GM19043 (cell line): ENCODE data around the gene TAF1C.

Source experiments
- ATAC-seq: cut with Tn5 transposase; IDR thresholded peaks from one replicate; pipeline ENCODE4 v1.9.1; 2021; ENCODE audit warnings: low read depth; ENCODE audit not compliant: unreplicated experiment

TAF1C gene

DNA sequence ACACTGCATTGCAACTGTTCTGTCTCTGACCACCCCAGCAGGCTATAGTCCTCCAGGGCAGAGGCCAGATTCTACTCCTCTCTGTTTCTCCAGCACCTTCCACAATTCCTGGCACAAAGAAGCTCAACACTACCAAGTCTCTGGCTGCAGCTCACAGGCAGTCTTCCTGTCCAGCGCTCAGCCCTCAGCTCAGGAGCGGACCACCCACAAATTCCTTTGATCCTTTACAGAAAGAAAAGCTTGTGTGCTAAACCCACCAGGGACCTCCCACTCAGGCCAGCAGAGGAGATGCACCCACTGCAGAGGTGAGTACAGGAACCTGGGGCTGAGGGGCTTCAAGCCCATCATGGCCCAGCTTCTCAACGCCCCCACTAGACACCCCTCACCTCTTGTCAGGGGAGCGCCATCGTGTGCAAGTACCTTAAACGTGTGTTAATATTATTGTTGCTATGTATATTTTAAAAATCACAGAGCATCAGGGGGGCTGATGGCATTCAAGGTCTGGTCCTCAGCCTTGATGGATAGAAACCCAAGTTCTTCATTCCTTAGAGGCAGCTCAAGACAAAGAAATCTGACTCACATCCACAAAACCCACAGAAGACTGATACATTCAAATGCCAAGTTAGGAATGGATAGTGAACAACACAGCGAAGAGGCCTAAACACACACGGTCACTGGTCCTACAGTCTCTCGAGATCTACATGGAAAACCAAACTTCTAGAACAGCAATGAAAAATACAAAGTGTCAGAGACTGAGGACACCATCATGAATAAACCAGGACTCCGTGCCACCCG lies 50.3 kb downstream of the TAF1C start:
- no peak for ATAC-seq

GRCh38 chr16:84132527-84133285 lies 54.2 kb downstream of the TAF1C start:
- no peak for ATAC-seq

- ATAC-seq = no peak
Measured at GRCh38 chr16:84131117-84131516, 55.7 kb downstream of the TAF1C start.
